Posterior vena cava (tissue), 2 donors: ENCODE measurements around the gene ETF1. TPM values are rescaled to one million over a fixed set of nuclear protein-coding genes. Genes with fewer than 3 reads are reported as not detected.
"Not testable (repeated sequence)": the region's sequence is repeated elsewhere in the genome, so short reads cannot be mapped to it uniquely, and the experiment has no call there.

Source experiments
- DNase-seq: peaks from one replicate; pipeline ENCODE4 v3.0.0-alpha.2; 2020; ENCODE audit warnings: low spot score
- intact Hi-C, 2 donors: fragments of 100-400 bp; cut with DNase I; formaldehyde crosslinking; loops; one replicate each; pipeline versions ENCODE4 v1.14.1 to v1.14.2; 2022 to 2023
- total RNA-seq, 2 donors: library from RNA; stranded (reverse); fragmentation: NEBNext Ultra II Directional; extraction: Animal tissue kit (Norgen Biotek cat#: 25700); gene quantifications; one replicate each; pipeline ENCODE4 v1.2.1, GENCODE V29; 2021
- donor health status: DM: yes; HTN: yes; CAD: no.
- donor health status: DM: yes; HTN: yes; CAD: no.

Gene ETF1
- total RNA-seq, 2 donors from 2014 or later: 97.2 to 118 TPM

- no peak for DNase-seq
- intact Hi-C loops: loop anchor here (2.0 kb wide), 2 partner anchors 51 to 53 kb away; no protein-coding TSS in a partner anchor
These were observed 39.4 kb downstream of the ETF1 start for GRCh38 chr5:138503487-138504270.

- intact Hi-C loops: loop anchor here in 1 of 2 donors (2.0 kb wide), 1 partner anchor 50 kb away; no protein-coding TSS in a partner anchor
- no peak for DNase-seq
These were observed 40.5 kb downstream of the ETF1 start for GRCh38 chr5:138502521-138502920.

- no peak for DNase-seq
- intact Hi-C loops: loop anchor here in 1 of 2 donors (2.0 kb wide), 1 partner anchor 49 kb away; no protein-coding TSS in a partner anchor
These were observed 40.9 kb downstream of the ETF1 start for GRCh38 chr5:138502121-138502520.

GRCh38 chr5:138498376-138498775, 44.7 kb downstream of the ETF1 start:
- intact Hi-C loops: no loop called here

GRCh38 chr5:138495351-138495750, 47.7 kb downstream of the ETF1 start:
- DNase-seq: no peak
- intact Hi-C loops: no loop called here

More at GRCh38 chr5:138498376-138498775, 44.7 kb downstream of the ETF1 start:
- DNase-seq: no peak

GRCh38 chr5:138492560-138493045, 50.4 kb downstream of the ETF1 start:
- intact Hi-C loops: no loop called here
- no peak for DNase-seq

- DNase-seq: peak; percentile 97
- intact Hi-C loops: no loop called here
These were observed 51.1 kb downstream of the ETF1 start for GRCh38 chr5:138491669-138492559.

GRCh38 chr5:138491284-138491648, 51.8 kb downstream of the ETF1 start:
- no peak for DNase-seq
- intact Hi-C loops: no loop called here

GRCh38 chr5:138490648-138491283, 52.3 kb downstream of the ETF1 start:
- no peak for DNase-seq
- intact Hi-C loops: no loop called here

GRCh38 chr5:138489683-138490061, 53.4 kb downstream of the ETF1 start:
- DNase-seq: no peak
- intact Hi-C loops: no loop called here

- intact Hi-C loops: no loop called here
- no peak for DNase-seq
These were observed 54.5 kb downstream of the ETF1 start for GRCh38 chr5:138488481-138488945.

GRCh38 chr5:138482638-138483037, 60.4 kb downstream of the ETF1 start:
- intact Hi-C loops: no loop called here
- no peak for DNase-seq

- no peak for DNase-seq
- intact Hi-C loops: no loop called here
These were observed 66.1 kb downstream of the ETF1 start for GRCh38 chr5:138476918-138477317.

- DNase-seq, intact Hi-C loops: not testable (repeated sequence)
These were observed 69.9 kb downstream of the ETF1 start for GRCh38 chr5:138473151-138473550.

- intact Hi-C loops: no loop called here
- no peak for DNase-seq
These were observed 70.7 kb downstream of the ETF1 start for GRCh38 chr5:138472353-138472752.

GRCh38 chr5:138471052-138471361, 72.0 kb downstream of the ETF1 start:
- no peak for DNase-seq
- intact Hi-C loops: no loop called here

GRCh38 chr5:138470322-138471051, 72.5 kb downstream of the ETF1 start:
- DNase-seq: peak; percentile 78
- intact Hi-C loops: no loop called here

GRCh38 chr5:138469540-138470321, 73.3 kb downstream of the ETF1 start:
- intact Hi-C loops: no loop called here
- DNase-seq: peak; percentile 92
